CD1c-positive myeloid dendritic cell (primary cell): ENCODE measurements around the gene CYTH2.

Source experiments
- DNase-seq: peaks from one replicate; pipeline ENCODE4 v3.0.0-alpha.2; 2016; ENCODE audit errors: extremely low spot score

The CYTH2 gene

DNA sequence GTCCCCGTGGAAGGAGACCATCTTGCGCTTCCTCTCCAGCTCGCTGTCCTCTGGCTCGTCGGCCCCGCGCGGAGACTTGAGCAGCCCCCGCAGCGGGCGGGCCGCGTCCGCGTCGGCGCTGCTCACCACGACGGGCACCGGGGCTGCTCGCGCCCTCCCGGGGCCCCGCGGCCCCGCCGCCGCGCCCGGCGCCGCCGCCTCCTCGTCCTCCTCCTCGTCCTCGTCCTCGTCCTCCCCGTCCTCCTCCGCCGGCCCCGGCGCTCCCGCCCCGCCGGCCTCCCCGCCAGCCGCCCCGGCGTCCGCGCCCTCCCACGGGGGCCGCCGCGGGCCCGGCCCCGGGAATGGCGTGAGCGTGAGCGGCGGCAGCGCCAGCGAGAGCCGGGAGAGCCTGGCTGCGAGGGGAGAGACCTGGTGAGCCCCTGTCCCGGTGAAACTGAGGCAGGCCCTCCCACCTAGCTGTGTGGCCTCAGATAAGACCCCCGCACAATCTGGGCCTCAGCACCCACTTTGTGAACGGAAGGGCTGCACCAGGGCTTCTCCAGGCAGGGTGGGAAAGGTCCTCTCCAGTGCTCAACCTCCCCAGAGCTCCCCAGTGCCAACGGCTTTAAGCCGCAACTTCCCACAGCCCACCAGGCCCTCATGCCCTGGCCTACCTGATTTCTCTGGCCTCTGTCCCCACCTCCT lies 24.7 kb downstream of the CYTH2 start:
- DNase-seq = no peak

DNA sequence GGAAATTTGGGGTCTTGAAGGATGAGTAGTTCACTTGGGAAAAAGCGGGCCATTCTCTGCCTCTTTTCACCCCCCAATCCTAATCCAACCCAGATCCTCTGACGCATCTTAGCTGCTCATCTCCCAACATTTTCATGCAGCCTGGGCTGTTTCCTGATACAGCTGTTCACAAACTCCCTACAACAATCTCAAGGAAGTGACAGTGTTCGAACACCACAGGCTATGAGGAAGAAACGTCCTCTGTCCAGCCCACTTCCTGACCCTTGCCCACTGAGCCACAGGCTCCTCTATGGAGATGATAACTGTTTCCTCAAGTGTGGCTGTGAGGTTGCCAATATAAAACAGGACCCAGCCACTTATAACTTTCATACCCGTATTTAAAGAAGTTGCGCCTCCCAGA lies 26.2 kb downstream of the CYTH2 start:
- peak; percentile 52 for DNase-seq

DNA sequence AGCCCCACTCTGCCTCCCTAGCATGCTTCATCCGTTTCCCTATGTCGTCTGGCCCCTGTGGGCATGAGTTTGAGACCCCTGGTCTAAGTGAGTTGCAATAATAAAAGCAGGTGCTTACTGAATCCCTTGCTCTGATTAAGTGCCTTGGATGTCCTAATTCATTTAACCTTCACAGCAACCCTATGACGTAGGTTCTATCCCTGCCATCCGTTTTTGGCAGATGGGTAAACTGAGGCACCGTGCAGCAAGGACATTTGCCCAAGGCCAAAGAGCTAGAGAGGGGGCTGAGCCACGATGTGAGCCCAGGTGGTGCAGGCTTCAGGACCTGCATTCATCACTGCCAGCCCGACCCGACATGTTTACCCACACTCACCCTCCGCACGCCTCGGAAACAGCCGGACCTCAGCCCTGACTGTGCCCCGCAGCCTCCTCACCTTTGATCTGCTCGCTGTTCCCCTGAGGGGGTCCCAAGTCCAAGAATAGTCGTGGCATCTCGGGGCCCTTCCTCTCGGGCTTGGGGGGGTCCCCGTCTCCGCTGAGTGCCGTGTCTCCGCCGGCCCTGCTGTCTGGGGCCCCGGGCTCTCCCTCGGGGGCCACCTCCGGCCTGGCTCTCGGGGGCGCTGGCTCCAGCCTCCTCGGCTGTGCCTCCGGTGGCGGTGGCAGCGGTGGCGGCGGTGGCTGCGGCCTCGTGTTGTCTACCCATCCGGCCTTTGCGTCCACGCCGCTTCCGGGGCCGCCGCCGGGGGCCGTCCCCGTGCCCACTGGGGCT lies 28.0 kb downstream of the CYTH2 start:
- no peak for DNase-seq

DNA sequence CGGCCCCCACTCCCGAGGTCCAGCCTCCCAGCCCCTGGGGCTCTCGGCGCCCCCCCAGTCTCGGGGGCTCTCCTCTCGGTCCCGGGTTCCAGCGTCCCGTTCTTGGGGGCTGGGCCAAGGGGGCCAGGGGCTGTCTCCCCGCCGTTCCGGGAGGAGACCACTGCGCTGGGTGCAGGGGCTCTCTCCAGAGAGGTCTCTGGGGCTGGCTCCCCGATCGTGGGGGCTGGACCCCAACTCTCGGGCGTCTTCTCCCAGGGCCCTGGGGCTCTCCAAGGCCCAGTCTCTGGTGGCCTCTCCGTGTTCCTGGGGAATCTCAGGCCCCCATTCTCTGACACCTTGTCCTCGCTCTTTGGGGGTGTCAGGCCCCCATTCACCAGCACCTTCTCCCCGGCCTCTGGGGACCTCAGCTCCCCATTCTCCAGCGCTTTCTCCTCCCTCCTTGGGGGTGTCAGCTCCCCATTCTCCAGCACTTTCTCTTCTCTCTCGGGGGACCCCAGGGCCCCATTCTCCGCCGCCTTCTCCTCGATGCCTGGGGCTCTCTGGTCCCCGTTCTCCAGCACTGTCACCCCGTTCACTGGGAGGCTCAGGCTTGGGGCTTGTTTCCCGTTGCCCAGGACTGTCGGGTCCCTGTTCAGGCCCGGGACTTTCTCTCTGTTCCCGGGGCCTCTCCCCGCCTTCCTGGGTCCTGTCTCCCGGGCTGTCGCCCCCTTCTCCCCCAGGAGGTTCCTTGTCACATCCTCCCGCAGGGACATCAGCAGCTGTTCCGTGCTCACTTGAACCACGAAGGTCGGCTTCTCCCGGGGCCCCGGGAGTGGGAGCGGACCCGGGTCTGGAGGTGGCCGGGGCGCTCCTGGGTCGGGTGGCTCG lies 28.8 kb downstream of the CYTH2 start:
- no peak for DNase-seq

DNA sequence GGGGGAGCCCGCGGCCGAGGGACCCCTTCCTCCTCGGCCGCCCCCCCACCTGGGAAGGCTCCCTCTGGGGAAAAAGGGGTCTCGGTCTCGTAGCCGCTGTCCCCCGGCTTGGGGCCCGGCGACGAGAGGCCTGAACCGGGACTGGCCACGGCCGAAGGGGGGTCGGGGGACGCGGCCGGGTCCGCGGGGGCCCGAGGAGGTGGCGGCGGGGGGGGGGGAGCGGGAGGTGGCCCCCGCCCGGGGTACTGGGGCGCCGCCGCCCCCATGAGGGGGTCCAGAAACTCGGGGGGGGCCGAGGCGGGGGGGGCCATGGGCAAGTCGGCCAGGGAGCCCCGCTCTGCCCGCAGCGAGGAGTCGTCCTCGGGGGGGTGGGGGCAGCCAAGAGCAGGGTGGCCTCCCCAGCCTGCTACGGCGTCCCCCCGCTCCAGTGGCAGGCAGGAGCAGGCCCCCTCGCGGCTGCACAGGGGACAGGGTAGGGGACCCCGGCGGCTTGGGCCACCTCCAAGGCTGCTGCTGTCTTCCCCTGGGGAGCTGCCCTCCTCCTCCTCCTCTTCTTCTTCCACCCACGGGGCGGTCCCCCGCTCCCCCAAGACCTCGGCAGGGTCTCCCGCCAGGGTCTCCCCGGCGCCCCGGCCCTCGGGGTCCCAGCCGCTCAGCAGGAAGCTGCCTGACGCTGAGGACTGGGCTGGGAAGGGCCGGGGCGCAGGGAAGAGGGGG lies 29.6 kb downstream of the CYTH2 start:
- no peak for DNase-seq

DNA sequence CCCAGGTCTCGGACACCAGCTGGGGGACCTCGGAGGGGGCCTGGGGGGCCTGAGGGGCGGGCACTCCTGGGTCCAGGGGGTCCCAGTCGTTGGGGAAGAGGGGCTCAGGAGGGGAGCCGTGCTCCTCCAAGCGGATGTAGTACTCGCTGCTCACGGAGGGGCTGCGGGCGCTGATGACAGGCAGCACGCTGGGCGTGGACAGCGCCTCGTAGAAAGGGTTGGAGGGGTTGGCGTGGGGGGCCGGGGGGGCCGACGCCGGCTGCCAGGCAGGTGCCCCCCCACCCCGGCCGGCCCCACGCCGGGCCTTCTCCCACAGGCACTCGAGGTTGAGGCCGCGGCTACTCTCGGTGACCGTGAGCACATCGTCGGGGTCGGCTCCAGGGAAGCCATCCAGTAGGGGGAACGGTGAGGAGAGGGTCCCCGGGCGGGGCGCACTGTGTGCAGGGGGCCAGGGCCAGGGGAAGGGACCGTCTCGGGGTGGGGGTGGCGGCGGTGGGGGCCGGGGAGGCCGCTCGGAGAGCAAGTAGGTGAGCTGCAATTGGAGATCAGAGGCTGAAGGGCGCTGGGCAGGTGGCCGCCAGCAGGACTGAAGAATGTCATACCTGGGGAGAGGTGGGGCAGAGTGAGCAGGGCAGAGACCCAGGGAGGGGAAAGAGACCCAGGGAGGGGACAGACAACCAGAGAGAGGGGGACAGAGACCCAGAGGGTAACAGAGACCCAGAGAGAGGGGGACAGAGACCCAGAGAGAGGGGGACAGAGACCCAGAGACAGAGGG lies 30.3 kb downstream of the CYTH2 start:
- no peak for DNase-seq

DNA sequence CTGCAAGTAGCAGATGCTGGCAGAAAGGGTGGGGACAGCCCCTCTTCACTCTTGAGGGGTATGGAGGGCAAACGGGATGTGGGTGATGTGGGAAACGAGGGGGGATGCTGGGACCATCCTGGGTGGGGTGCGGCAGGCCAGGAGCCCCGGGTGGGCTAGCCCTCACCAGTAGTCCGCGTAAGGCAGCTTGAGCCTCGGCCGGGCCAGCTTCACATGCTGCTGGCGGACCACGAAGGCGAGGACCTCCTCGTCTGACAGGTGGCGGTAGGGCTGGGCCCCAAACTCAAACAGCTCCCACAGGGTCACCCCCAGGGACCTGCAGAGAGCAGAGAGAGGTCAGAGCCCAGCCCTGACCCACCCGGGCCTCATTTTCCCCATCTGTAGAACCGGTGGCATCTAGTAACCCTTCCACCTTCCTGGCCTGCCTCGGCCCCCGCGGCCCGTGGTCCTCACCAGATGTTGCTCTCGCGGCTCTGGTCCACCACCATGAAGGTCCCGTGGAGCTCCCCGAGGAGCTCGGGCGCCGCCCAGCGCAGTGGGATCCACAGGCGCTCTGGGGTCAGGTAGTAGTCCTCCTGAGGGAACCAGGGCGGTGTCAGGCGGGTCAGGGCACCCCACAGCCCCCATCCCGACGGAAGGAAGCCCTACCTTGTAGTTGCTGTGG lies 31.8 kb downstream of the CYTH2 start:
- DNase-seq = no peak

DNA sequence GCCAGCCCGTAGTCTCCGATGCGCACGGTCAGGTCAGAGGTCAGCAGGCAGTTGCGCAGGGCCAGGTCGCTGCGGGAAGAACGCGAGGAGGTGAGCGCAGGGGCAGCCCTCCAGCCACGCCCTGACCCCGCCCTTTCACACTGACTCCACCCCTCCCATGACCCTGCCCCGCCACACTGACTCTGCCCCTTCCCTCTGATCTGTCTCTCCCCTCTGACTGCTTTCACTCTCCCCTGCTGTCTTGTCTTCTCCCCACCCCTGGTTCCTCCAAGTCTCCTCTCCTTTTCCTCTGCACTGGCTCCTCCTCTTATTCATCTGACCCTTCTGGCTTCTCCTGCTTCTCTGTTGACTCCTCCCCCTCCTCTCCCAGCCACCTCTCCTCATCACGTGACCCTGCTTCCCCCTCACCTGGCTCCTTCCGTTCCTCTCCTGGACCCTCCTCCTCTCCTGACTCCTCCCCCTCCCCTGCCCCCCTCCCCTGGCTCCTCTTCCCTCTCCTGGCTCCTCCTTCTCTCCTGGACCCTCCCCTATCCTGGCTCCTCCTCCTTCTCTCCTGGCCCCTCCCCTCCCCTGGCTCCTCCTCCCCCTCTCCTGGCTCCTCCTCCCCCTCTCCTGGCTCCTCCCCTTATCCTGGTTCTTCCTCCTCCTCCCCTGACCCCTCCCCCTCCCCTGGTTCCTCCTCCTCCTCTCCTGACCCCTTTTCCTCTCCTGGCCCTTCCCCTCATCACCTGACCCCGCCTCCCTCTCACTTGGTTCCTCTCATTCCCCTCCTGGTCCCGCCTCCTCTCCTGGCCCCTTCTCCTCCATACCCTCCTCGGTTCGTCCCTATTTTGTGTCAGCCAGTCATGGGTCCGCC lies 32.6 kb downstream of the CYTH2 start:
- peak; percentile 84 for DNase-seq

DNA sequence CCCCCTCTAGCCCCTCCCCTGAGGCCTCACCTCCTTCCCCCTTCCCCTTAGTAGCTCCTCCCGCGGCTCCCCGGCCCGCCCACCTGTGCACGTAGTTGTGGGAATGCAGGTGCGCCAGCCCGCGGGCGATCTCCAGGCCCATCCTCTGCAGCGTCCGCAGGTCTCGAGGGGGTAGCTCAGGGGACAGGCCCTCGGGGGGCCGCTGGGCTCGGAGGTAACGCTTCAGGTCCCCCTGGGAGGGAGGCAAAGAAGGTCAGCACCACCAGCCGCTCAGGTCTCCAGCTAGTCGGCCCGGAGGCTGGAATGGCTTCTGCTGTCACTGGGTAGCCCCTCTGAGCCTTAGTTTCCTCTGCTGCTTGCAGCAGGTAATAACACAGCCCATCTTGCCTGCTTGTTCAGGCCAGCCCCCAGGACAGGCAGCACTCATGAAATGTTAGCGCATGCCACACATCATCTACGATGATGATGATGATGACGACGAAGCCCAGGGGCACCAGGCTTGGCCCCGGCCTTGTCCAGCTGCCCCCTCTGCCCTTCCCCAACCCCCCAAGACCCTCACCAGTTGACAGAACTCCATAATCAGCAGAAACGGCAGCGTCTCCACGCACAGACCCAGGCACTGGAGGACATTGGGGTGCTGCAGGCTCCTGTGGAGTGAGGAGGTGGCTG lies 33.3 kb downstream of the CYTH2 start:
- no peak for DNase-seq

DNA sequence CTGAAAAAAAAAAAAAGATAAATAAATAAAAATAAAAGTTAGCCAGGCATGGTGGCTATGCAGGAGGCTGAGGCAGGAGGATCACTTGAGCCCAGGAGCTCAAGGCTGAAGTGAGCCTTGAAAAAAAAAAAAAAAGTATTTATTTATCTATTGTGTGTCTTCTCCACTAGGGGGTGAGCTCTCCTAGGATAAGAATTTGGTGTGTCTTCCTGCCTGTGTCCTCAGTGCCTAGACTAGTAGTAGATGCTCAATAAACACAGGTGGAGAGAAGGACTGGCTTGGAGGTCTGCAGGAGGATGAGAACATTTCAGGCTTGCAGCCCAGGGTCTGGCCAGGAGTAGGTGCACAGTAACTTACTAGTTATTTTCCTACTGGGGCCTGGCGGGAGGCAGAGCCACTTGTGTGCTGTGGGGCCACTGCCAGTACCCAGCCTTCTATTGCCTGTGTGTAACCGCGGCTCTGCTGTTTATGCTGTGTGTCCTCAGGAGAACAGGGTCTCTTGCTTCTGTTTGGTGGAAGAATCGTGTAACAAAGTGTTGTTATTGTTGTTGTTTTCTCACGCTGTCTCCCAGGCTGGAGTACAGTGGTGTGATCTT lies 37.1 kb downstream of the CYTH2 start:
- peak; percentile 71 for DNase-seq

DNA sequence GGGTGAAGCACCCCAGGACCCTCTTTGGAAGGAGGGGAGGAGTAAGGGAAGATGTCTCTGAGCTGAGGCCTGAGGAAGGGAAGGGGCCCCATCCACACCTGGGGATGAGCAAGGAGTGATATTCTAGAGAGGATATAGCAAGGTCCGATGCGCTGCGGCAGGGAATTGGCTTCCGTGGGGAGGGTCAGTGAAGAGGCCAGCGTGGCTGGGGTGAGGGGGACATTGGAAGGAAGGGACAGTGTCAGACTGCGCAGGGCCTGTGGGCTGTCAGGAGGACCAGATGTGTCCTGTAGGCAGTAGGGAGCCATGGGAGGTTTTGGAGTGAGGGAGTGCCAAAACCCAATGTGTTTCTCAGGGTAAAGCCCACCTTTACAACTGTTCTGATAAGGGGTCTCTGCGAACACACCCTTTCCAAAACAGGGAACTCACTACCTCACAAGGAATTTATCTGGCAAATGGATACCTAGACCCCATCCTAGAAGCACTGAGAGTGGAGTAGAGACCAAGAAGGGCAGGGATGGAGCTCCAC lies 38.8 kb downstream of the CYTH2 start:
- DNase-seq = no peak

DNA sequence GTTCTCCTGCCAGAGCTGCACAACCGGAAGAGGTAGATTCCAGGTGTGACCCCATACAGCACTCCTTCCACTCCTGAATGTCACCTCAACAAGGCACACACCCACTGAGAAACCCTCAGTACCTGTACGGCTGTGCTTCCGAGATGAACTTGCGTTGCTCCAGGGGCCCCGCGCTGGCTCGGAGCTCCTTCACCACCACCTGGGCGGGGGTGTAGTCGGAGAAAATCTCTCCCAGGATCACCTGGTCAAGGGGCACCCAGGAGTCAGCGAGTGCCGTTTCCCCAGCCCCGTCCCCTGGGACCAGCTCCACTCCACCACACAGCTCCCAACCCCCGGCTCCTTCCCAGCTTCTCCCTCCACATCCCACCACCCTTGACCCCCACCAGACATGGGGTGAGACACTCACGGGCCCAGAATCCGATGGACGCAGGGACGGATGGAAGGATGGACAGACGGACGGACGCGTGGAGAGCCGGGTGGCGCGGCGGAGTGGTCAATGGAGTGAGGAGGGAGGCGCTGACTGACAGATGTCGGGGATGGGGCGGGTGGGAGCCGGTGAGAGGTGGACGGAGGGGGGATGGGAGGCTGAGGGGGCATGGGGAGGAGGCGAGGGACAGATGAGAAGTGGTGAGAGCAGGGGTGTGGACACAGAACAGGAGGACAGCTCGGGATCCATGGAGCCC lies 39.7 kb downstream of the CYTH2 start:
- no peak for DNase-seq

DNA sequence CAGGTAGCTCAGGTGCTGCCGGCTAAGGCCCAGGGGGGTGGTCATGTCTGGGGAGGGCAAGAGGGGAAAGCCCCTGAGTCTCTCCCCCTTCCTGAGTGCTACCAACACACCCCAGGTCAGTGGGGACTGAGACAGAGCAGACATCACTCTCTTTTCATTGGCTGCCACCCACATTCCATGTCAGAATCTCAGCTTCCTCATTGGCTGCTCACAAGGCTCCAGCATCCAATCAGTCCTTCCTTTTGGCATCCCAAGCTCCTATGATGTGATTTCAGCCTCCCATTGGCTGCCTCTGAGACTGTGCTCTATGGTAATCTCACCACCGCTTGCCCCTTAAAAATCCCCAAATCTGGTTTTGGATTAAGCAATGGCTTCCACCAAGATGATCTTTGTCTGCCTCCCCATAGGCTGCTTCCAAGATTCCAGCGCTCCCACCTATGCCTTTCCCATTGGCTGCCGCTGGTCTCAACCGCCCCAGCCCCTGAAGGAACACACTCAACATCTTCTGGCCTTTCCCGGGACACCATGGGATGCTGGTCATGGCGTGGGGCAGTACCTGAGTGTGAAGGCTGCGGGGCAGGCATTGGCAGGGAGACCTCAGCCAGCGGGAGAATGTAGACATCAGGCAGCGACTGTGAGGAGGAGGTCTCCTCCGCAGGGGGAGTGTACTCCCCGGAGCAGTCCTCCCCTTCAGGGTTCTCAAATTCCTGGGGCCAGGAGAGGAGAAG lies 40.5 kb downstream of the CYTH2 start:
- no peak for DNase-seq

DNA sequence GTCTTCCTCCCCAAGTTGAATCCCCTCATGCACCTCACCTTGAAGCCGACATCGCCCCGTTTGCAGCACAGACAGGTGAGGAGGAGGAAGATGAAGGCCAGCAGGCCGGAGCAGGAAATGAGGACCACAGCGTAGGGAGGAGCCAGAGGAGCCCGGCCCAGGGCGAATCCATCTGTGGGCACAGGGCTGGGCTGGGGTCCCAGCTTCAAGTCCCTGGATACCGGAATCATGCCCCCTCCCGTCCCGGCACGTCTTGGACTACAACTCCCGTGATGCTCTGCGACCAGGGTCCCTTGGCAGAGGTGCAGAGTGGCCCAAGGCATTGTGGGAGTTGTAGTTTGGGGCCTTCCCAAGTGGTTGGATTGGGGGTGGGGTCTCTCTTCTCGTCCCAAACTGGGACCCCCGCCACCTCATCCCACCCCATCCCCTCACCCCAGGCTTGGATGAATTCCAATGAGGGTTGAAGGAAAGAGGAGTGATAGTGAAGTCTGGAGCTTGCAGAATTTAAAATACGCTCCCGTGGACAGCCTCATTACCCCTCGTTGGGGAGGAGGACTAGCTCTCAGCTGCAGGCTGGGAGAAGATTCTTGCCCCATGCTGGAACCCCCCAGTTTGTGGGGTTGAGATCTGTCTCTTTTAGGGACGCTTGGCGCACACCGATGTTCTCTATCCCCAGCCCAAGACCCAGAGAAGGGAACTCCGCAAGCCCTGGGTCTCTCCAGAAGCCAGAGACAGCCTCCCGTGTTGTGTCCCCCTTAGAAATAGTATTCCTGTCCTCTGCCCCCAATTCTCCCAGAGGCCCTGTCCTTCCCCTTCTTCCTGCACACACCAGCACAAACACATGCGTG lies 41.5 kb downstream of the CYTH2 start:
- peak; percentile 62 for DNase-seq

DNA sequence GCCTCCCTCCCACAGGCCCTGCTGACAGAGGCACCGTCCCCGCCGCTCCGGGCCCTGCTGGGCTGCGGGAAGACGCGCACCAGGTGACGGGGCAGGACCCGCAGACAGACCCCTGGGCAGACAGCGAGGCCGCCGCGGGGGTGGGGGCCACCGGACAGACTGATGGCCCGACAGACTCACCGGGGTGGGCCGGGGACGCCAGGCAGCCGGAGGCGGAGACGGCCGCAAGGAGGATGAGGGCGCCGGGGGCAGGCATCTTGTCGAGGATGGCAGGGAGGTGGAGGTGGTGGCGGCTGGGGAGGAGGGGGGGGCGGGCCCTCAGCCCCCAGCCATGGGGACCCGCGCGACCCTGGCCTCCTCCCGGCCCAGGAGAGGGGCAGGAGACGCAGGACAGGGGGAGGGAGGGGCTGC lies 42.2 kb downstream of the CYTH2 start:
- DNase-seq = no peak
